ENCODE measurements around the gene PTPRM.

DNA sequence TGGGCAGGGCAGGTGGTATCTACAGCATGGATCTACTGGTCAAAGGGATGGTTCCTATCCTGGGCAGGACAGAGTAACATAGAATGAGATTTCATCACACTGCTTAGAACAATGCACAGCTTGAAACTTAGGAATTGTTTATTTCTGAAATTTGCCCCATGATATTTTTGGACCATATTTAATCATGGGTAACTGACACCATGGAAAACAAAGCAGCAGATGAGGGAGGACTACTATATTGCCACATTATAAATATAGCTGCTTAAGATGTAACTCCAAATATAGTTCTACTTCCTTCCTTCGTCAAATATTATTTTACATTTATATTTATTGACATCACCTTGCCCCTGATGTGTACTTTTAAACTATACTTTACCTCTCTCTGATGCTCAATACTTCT lies 254.7 kb downstream of the PTPRM start:
- TF ChIP-seq EZH2phosphoT487 (conservative IDR thresholded peaks at IDR 0.05; ENCODE audit: low read length) = no peak
- TF ChIP-seq, protein P1, sequence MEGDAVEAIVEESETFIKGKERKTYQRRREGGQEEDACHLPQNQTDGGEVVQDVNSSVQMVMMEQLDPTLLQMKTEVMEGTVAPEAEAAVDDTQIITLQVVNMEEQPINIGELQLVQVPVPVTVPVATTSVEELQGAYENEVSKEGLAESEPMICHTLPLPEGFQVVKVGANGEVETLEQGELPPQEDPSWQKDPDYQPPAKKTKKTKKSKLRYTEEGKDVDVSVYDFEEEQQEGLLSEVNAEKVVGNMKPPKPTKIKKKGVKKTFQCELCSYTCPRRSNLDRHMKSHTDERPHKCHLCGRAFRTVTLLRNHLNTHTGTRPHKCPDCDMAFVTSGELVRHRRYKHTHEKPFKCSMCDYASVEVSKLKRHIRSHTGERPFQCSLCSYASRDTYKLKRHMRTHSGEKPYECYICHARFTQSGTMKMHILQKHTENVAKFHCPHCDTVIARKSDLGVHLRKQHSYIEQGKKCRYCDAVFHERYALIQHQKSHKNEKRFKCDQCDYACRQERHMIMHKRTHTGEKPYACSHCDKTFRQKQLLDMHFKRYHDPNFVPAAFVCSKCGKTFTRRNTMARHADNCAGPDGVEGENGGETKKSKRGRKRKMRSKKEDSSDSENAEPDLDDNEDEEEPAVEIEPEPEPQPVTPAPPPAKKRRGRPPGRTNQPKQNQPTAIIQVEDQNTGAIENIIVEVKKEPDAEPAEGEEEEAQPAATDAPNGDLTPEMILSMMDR (IDR thresholded peaks at IDR 0.05; ENCODE audit: insufficient read depth, low read length, poor library complexity, severe bottlenecking) = no peak

Data from SU-DHL-6 (cell line).